Rectal smooth muscle tissue (tissue), 1 donor: Measurements from ENCODE around the gene SMIM11.

Experiments used
- H3K27ac ChIP-seq: one replicate; pipeline ENCODE4 v1.7.0; 2013; ENCODE audit warnings: low read depth, low read length, inconsistent platforms
- H3K27me3 ChIP-seq: one replicate; pipeline ENCODE4 v1.7.0; 2013; ENCODE audit warnings: low read length; ENCODE audit not compliant: control insufficient read depth, insufficient read depth
- H3K36me3 ChIP-seq: one replicate; pipeline ENCODE4 v1.7.0; 2013; ENCODE audit warnings: low read length; ENCODE audit not compliant: control insufficient read depth, insufficient read depth
- H3K4me1 ChIP-seq: one replicate; pipeline ENCODE4 v1.7.0; 2013; ENCODE audit warnings: low read length; ENCODE audit not compliant: control insufficient read depth, insufficient read depth
- H3K4me3 ChIP-seq: one replicate; pipeline ENCODE4 v1.7.0; 2013; ENCODE audit warnings: low read length
- H3K9ac ChIP-seq: one replicate; pipeline ENCODE4 v1.7.0; 2013; ENCODE audit warnings: low read length

SMIM11 gene

DNA sequence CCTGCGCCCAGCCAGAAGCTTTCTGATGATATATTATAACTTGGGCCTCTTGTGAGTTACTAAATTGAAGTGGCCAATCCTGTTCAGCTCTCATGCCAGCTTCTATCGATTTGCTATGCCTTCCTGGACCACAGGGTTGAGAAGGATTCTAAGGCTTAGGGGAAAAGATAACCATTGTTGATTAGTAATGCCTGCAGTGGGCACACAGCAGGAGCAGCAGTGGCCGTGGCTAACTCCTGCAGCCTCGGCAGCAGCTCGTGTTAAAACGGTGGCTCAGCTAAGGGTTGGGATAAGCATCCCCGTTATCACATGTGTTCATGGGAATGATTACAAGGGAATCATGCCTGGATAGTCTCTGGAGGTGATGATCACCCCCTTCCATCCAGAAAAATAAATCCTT, 32.0 kb upstream of the SMIM11 start:
- H3K4me1 ChIP-seq = peaks cover 15% of the 10 kb centered on the region
- no peak overlapping the region for H3K9ac ChIP-seq
- H3K36me3 ChIP-seq = no peaks in the 10 kb centered on the region
- no peak overlapping the region for H3K4me3 ChIP-seq
- no peaks in the 10 kb centered on the region for H3K27me3 ChIP-seq
- no peak overlapping the region for H3K27ac ChIP-seq

DNA sequence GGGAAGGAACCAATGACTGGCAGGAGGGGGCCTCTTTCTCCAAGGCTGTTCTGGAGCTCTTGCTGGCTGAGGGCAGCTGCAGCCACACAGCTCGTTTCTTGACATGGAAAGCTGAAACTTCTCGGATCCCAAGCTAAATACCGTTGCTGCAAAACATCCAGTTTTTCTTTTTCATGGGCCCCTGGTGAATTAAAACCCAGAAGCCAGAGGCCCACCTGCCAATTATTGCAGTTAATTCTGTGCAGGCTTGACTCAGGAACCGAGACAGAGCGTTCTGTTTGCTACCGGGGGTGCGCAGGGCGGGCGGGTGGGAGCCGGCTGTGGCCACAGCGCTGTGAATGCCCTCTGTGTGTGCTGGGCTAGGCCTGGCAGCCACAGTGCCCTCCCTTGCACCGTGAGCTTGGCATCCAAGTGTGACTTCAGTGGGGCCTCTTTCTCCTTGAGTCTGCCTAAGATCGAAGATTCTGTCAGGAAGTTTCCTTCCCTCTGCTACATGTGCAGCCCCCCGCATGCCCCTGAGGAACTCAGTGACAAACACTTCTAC, 31.4 kb upstream of the SMIM11 start:
- no peak overlapping the region for H3K9ac ChIP-seq

DNA sequence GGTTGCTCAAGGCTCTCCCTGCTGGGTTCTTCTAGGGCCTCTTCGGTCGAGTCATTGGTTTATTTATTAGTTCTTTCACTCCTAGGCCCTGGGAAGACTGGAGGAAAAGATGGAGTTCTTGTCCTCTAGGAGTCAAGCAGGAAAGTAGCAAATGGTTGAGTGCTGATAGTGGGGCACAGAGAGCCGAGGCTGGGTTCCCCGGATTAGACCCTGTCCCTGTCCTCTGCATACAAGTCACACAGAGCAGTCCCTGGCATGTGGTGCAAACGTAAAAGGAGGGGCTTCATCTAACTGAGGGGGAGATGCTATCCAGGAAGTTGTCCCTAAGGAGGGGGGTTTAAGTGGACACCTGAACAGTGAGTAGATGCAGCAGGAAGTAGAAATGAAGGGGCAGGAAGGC, 30.7 kb upstream of the SMIM11 start:
- H3K4me3 ChIP-seq = no peak overlapping the region
- H3K9ac ChIP-seq = no peak overlapping the region
- H3K27me3 ChIP-seq = no peaks in the 10 kb centered on the region
- no peaks in the 10 kb centered on the region for H3K36me3 ChIP-seq
- H3K4me1 ChIP-seq = peaks cover 15% of the 10 kb centered on the region
- H3K27ac ChIP-seq = no peak overlapping the region

More for the DNA sequence above, 31.4 kb upstream of the SMIM11 start:
- no peak overlapping the region for H3K4me3 ChIP-seq
- H3K4me1 ChIP-seq = peaks cover 15% of the 10 kb centered on the region
- no peak overlapping the region for H3K27ac ChIP-seq
- no peaks in the 10 kb centered on the region for H3K27me3 ChIP-seq
- H3K36me3 ChIP-seq = no peaks in the 10 kb centered on the region

DNA sequence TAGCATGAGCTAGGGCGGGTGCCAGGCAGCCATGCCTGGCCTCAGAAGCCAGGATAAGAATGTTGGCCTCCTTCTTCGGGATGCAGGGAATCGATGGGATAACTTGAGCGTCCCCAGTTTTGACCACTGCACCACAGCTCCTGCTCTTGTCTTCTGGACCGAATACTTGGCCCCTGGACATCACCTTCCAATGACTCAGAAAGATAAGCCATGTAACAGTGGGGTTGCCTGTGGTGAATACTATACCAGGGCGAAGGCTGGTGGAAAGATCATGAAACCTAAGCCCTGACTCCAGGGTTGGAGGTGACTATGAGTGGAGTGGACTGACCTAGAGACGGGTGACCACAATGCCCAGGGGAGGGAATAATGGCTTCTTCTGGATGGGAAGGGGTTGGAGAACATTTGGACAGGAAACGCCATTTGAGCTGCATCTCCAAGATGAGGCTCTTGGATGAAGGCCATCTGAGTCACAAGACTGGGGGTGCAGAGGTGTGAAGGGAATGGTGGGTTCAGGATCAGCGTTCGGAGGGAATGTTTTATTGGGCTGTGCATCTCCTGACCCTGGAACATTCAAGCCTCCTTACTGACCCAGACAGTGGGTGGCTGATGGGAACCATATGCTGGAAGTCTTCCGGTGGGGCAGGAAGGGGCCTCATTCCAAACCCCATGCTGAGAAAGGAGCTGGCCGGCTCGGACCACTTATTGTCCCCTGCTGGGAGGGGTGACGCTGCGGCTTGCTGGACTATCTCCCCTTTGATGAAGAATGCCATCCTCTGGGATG, 30.0 kb upstream of the SMIM11 start:
- no peaks in the 10 kb centered on the region for H3K27me3 ChIP-seq
- H3K9ac ChIP-seq = no peak overlapping the region
- peaks cover 15% of the 10 kb centered on the region for H3K4me1 ChIP-seq
- no peaks in the 10 kb centered on the region for H3K36me3 ChIP-seq
- H3K4me3 ChIP-seq = no peak overlapping the region
- peak overlapping the region; percentile 59 for H3K27ac ChIP-seq

DNA sequence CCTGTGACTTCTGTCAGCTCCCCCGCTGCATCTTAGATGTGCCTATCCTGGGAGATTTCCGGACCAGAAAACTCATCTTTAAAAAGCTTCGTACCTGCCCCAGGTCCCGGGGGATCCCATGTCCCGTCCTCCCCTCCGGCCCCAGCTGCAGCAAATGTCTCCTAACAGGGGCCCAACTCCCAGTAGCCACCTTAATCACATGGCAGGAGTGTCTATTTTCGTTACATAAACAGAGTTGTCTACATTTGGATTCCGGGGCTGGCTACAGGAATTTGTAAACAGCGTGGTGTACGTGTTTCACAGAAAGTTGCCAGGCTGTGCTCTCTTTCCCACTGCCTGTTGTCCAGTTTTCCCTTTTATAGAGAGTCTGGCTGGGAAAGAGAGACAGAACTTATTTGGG, 29.4 kb upstream of the SMIM11 start:
- H3K4me1 ChIP-seq = peaks cover 15% of the 10 kb centered on the region
- no peaks in the 10 kb centered on the region for H3K27me3 ChIP-seq
- H3K27ac ChIP-seq = peak overlapping the region; percentile 59
- H3K4me3 ChIP-seq = no peak overlapping the region
- no peak overlapping the region for H3K9ac ChIP-seq
- H3K36me3 ChIP-seq = no peaks in the 10 kb centered on the region

DNA sequence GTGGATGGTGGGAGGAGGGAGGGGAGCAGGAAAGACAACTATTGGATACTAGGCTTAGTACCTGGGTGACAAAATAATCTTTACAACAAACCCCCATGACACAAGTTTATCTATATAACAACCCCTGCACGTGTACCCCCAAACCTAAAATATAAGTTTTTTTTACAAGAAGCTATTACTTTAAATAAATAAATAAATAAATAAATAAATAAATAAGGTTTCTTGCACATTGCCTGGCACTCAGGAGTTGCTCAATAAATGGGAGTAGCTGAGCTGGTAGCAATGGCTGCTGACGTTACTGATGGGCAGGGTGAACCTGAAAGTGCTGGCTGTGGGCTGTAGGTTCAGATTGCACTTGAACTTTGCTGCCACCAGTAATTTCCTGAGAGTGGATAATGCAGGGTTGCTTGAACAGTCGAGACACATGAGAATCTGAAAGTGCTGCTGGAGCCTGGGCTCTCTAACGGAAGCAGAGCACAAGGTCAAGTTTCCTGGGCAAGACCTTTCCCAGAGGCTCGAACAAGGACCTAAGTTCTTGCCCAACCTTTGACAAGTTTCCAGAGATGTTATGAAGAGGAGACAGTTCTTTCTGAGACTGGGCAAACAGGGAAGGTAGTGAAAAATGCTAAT, 26.3 kb upstream of the SMIM11 start:
- no peak overlapping the region for H3K9ac ChIP-seq
- no peaks in the 10 kb centered on the region for H3K36me3 ChIP-seq
- peaks cover 15% of the 10 kb centered on the region for H3K4me1 ChIP-seq
- no peak overlapping the region for H3K27ac ChIP-seq
- no peak overlapping the region for H3K4me3 ChIP-seq
- no peaks in the 10 kb centered on the region for H3K27me3 ChIP-seq

DNA sequence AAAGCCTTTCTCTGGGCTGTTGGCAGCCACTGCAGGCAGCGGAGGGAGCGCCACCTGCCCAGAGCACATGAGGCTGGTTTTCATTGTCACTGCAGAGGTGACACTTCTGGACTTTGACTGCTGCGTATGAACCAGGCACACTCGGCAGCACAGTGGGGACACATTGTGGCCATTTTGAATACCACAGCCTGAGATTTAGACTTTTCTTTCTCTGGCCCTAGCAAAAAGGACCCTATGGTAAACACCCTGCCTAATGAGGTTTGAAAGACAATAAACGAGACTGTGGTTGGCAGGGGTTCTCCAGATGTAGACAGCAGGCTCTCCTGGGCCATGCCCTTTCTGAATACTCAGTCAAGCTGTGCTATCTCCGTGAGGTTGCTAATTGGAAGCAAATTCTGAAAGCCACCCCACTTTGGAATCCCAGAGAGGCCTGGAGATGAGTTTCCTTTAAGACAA, 23.5 kb upstream of the SMIM11 start:
- H3K36me3 ChIP-seq = no peaks in the 10 kb centered on the region
- H3K27me3 ChIP-seq = no peaks in the 10 kb centered on the region
- no peaks in the 10 kb centered on the region for H3K4me1 ChIP-seq
- H3K27ac ChIP-seq = no peak overlapping the region
- no peak overlapping the region for H3K4me3 ChIP-seq
- H3K9ac ChIP-seq = no peak overlapping the region

DNA sequence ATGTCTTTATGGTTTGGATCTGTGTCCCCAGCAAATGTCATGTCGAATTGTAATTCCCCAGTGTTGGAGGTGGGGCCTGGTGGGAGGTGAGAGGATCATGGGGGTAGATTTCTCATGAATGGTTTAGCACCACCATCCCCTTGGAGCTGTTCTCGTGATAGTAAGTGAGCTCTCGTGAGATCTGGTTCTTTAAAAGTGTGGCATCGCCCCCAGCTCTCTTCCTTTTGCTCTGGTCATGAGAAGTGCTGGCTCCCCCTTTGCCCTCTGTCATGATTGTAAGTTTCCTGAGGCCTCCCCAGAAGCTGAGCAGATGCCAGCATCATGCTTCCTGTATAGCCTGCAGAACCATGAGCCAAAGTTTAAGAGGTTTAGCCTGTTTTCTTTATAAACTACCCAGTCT, 22.8 kb upstream of the SMIM11 start:
- no peaks in the 10 kb centered on the region for H3K27me3 ChIP-seq
- no peak overlapping the region for H3K27ac ChIP-seq
- no peak overlapping the region for H3K9ac ChIP-seq
- no peaks in the 10 kb centered on the region for H3K36me3 ChIP-seq
- no peak overlapping the region for H3K4me3 ChIP-seq
- no peaks in the 10 kb centered on the region for H3K4me1 ChIP-seq

DNA sequence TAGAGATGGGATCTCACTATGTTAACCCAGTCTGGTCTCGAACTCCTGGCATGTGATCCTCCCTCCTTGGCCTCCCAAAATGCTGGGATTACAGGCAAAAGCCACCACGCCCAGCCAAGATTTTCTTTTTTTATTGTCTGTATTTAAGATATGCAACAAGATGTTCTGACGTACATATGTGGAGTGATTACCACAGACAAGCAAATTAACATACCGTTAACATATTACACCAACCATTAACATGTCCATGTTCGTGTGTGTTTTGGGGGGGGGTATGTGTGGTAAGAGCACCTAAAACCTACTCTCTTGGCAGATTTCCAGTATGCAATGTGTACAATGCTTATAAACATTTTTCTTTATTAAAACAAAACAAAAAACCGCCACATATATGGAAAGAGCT, 22.1 kb upstream of the SMIM11 start:
- Histone ChIP-seq H3K36me3 (no peaks in the 10 kb centered on the region), H3K4me1 (no peaks in the 10 kb centered on the region), H3K27me3 (no peaks in the 10 kb centered on the region), H3K4me3 (no peak overlapping the region), H3K27ac (no peak overlapping the region), H3K9ac (no peak overlapping the region)

DNA sequence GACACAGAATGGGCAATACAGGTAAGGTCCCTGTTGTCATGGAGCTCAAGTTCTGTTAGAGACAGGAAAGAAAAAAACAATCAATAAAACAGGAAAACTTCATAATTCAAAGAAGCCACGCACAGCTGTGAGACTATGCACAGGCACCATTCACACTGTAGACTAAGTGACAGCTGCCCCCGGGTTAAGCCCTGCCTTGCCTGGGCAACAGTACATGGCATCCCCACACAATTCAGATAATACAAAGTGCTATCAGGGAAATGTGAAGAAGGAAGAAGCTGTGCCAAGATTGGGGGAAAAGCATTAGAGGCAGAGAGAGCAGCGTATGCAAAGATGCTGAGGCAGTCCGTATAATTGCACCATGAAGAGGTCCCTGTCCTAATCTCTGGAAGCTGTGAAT, 20.5 kb upstream of the SMIM11 start:
- no peaks in the 10 kb centered on the region for H3K27me3 ChIP-seq
- H3K4me1 ChIP-seq = no peaks in the 10 kb centered on the region
- H3K9ac ChIP-seq = no peak overlapping the region
- no peak overlapping the region for H3K27ac ChIP-seq
- no peak overlapping the region for H3K4me3 ChIP-seq
- no peaks in the 10 kb centered on the region for H3K36me3 ChIP-seq

DNA sequence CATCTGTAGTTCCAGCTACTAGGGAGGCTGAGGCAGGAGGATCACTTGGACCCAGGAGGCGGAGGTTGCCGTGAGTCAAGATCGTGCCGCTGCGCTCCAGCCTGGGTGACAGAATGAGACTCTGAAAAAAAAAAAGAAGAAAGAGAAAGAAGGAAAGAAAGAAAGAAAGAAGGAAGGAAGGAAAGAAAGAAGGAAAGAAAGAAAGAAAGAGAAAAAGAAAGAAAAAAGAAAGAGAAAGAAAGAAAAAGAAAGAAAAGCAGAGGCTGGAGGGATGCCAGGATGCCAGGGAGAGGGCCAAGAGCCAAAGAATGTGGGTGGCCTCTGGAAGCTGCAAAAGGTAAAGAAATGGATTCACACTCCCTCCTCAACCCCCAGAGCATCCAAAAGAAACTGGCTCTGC, 19.7 kb upstream of the SMIM11 start:
- H3K4me1 ChIP-seq = no peaks in the 10 kb centered on the region
- no peaks in the 10 kb centered on the region for H3K27me3 ChIP-seq
- no peak overlapping the region for H3K9ac ChIP-seq

DNA sequence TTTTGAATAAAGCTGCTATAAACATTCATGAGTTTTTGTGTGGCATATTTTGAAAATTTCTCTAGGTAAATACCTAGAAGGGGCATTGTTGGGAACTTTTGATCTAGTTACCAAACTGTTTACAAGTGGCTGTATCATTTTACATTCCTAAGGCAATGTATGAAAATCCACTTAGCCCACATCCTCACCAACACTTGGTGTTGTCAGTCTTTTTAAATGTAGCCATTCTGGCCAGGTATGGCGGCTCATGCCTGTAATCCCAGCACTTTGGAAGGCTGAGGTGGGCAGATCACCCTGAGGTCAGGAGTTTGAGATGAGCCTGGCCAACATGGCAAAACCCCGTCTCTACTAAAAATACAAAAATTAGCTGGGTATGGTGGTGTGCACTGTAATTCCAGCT, 17.4 kb upstream of the SMIM11 start:
- Histone ChIP-seq H3K36me3 (no peaks in the 10 kb centered on the region), H3K4me1 (no peaks in the 10 kb centered on the region), H3K27me3 (no peaks in the 10 kb centered on the region), H3K27ac (no peak overlapping the region), H3K4me3 (no peak overlapping the region), H3K9ac (no peak overlapping the region)

More for the DNA sequence above, 19.7 kb upstream of the SMIM11 start:
- Histone ChIP-seq H3K4me3 (no peak overlapping the region), H3K27ac (no peak overlapping the region), H3K36me3 (no peaks in the 10 kb centered on the region)

DNA sequence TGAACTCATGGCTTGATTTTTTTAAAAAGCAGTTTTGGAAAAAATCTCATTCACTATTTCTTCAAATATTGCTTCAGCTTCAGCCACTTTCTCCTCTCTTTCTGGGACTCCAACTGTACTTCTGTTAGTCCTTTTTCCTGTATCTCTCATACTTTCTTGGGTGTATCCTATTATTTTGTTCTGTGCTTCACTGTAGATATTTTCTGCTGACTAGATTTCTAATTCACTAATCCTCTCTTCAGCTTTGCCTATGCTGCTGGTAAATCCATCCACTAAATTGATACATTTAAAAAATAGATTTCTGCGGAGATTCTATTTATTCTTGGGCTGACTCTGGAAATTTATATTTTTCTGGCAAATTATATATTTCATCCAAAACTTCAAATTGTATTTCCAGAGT, 16.4 kb upstream of the SMIM11 start:
- Histone ChIP-seq H3K9ac (no peak overlapping the region), H3K4me1 (no peaks in the 10 kb centered on the region), H3K27me3 (no peaks in the 10 kb centered on the region), H3K27ac (no peak overlapping the region), H3K36me3 (no peaks in the 10 kb centered on the region), H3K4me3 (no peak overlapping the region)
